Measurements from ENCODE around the gene PRKCA.

Gene PRKCA

DNA sequence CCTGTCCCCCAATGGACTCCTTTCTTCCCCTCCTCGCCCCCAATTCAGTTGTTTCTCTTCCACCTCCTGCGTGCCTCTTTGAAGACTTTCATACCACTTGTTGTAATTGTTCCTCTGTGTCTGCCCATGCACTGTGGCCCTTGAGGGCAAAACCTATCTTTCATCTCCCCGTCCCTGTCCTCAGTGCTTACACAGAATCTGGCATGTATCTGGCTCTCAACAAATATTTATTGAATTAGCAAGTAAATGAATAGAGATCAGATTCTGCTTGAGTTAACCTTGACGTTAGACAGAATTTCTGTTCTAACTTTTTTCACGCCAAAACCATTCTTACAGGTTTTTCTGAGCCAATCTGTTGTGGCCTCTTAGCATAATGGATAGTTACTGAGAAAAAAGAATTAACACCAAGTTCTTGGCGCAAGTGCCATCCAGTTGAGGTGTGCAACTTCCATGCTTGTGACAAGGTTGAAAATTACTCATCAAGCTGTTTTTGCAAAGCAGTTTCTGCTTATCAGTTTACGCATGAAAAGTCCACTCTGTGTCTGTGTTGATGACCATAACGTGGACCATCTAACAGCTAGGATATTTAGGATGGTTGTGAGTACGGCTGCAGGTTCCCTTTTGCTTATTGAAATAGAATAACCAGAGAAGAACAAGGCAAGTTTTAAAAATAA is 215.1 kb downstream of the PRKCA start:
- DNase-seq (ENCODE audit: low read depth in 2 of 2) = no peak

DNA sequence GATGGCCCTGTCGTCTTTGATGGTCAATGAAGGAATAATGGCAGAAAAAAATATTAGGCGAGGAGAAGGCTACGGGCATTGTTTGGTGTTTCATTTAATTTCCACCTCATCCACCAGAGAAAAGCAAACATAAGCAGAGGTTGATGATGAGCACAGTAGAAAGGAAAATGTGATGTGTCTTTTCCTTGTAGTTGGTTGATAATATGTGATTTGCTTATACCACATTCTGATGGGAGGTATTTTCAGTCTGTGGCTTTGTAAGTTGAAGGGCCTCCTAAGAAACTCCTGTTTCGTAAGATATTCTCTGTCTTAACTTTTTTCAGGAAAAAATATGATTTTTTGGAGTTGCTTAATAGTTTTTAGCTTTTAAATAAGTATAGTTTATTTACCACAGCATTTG is 215.7 kb downstream of the PRKCA start:
- no peak for DNase-seq (ENCODE audit: low read depth in 2 of 2)

DNA sequence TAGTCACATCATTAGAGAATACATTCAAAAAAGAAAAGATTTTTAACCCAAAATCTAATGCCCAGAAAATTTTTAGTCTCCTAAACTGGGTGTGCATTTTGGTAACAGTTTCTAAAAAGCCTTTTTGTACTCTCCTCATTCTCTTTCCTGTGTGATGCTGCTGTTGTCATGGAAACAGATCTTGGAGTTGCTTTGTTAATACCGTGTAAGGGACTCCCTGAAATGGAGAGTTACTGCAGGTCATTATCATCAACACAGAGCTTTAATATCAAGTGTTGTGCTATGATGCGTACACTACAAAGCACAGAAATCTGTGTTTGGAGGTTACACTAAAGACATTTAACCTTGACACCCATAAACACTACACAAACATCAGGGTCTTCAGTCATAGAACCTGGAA is 216.3 kb downstream of the PRKCA start:
- no peak for DNase-seq (ENCODE audit: low read depth in 2 of 2)

DNA sequence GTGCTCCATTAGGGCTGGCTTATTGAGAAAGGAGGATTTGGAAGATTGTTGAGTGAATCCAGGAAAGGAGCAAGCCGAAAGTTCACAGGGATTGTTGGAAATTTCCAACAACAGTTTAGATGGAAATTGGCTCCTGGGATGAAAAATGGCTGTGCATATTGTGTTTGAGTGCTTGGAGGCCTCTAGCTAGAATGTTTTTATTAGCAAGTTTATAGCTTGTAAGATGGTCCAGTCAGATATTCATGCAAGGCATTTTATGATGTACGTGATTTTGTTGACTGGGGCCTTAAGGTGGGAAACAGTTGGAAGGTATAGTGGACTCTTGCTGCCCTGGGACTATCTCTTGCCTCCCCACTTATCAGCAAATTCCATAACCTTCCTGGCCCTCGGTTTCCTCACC is 216.7 kb downstream of the PRKCA start:
- DNase-seq (ENCODE audit: low read depth in 2 of 2) = no peak

- DNase-seq (ENCODE audit: low read depth in 2 of 2) = no peak
Measured at GRCh38 chr17:66520999-66521398, 218.6 kb downstream of the PRKCA start.

GRCh38 chr17:66522591-66523272 is 220.3 kb downstream of the PRKCA start:
- no peak for DNase-seq (ENCODE audit: low read depth in 2 of 2)

- no peak for DNase-seq (ENCODE audit: low read depth in 2 of 2)
Measured at GRCh38 chr17:66523378-66524200, 221.2 kb downstream of the PRKCA start.

DNA sequence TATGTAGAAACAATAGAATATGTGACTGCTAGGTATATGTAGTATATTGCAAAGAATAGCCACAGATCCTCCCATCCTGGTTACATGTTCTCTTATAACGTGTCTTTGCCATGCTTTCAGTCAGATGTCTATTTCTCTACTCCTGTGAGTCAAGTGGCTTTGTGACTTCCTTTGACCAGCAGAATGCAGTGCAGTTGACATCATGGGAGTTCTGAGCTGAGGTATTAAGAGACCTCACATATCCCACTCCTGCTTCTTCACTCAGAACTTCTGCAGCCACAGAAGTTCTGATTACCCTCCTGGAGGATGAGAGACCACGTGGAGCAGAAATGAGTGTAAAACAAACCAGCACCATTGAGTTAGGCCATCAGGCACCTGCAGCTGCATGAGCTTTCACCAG is 222.5 kb downstream of the PRKCA start:
- DNase-seq (ENCODE audit: low read depth in 2 of 2) = no peak

DNA sequence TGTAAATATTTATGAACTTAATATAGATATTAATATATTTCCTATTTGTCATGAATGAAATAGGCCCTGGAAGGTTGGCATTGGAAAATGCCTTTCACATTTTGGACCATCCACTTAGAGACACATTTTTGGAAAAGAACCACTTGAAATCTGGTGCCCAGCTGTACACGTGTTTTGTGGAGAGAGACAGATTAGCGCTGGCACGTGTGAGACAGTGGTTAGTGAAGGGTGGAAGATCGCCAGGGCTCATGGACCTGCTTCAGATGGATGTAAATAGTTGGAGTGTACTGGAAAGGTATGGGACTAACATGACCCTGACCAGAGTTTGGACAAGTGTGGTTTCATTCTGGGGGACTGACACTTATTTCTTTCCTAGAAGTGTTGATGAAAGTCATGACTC is 222.9 kb downstream of the PRKCA start:
- no peak for DNase-seq (ENCODE audit: low read depth in 2 of 2)

- DNase-seq (ENCODE audit: low read depth in 2 of 2) = no peak
Measured at GRCh38 chr17:66526827-66527226, 224.4 kb downstream of the PRKCA start.

DNA sequence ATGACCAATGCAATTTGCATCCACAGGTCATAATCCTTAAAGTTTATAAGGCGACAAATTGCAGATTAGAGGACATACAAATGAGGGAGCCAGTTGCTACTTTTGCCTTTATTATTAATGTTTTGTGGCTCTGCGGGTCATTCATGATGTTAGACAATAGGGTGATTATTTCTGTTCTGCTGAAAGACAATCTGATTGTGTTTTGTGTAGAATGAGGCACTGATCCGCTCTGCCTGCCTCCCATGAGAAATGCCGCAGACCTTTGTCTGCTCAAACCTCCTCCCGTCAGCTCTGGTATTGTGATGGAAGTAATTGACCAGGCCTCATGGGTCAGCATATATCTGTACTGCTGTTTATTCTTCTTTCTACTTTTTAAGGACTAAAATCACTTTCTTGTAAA is 224.9 kb downstream of the PRKCA start:
- DNase-seq (ENCODE audit: low read depth in 2 of 2) = no peak

DNA sequence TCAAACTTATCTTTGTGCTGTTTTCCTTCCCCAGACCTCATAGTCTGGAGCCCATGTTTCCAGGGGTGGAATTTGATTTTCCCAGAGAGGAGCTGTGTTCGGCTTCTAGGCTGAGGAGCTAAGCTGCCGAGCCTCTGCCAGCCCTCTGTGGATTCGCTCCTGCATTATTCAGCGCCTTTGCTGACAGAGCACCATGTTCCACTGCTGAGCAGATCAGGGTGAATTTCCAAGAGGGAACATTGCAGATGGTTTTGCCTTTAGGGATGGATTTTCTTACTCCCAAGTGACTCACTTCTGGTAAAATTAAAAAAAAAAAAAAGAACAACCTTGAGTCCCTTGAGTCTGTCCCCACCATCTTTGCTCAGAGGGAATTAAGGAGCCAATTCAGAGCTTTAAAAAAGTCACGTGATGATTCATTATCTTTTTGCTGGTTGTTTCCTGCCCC is 229.5 kb downstream of the PRKCA start:
- DNase-seq (ENCODE audit: low read depth in 2 of 2) = no peak

- no peak for DNase-seq (ENCODE audit: low read depth in 2 of 2)
Measured at GRCh38 chr17:66533572-66533971, 231.2 kb downstream of the PRKCA start.

DNA sequence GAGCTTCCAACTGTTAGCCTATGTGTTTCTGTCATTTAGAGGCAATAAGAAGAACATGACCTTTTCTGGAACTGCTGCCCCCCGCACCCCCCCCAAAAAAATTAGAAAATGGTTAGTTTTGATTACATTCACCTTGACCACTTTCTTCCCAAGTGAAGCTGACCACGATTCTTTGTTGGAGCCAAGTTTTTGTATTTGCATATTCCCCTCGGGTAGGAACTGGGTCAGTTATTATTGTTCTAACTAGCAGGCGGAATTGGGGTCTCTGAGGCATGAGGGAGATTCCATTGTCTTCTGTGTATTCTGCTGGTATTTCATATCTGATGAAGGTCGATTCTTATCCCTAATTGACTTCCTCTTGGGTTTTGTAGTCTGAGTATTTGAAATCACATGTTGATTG is 231.6 kb downstream of the PRKCA start:
- no peak for DNase-seq (ENCODE audit: low read depth in 2 of 2)

GRCh38 chr17:66535611-66536010 is 233.2 kb downstream of the PRKCA start:
- no peak for DNase-seq (ENCODE audit: low read depth in 2 of 2)

DNA sequence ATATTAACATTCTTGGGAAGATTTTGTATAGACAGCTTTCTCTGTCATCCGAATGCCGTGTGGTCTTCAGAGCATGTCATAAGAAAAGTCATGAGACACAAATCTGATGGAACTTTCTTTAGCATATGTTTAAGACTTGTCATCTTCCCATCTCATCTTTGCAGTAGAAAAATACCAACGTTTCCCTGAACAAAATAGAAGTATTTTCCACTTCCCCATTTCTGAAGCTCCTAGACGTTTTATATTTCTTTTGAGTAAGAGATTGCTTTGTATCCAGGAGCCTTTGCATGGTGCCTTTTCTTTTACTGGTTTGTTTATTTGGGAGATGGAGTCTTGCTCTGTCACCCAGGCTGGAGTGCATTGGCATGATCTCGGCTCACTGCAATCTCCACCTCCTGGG is 235.1 kb downstream of the PRKCA start:
- no peak for DNase-seq (ENCODE audit: low read depth in 2 of 2)

GRCh38 chr17:66538776-66539175 is 236.4 kb downstream of the PRKCA start:
- no peak for DNase-seq (ENCODE audit: low read depth in 2 of 2)

GRCh38 chr17:66540131-66540781 is 237.8 kb downstream of the PRKCA start:
- no peak for DNase-seq (ENCODE audit: low read depth in 2 of 2)

DNA sequence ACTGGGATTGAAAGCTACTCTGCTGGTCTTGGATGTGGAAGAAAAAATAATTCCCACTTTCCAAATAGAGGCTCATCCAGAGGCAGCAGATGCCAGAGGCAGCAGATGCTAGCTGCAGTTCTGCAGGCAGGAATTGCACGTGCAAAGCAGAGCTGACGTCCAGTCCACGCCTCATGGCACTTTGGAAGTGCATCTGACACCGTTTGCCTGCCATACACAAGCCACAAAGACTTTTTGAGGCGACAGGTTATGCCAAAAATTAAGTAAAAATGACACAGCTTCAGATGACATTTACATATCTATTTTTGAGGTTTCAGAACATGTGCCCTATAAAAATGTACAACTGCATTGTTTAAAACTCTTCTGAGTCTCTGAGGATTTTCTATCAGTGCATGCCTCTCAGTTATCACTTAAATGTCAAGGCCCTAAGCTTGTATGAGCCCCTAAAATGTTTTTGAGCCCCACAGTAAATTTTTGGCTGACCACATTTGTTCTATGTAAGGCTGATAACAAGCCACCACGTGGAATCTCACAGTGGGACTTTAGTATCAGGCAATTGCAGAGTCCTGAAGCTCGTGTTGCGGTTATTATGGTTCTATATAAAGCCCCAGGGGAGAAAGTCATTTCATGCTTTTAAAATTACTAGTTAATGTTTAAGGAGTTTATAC is 239.2 kb downstream of the PRKCA start:
- no peak for DNase-seq (ENCODE audit: low read depth in 2 of 2)

- no peak for DNase-seq (ENCODE audit: low read depth in 2 of 2)
Measured at GRCh38 chr17:66542129-66542966, 239.9 kb downstream of the PRKCA start.

Measured in activated CD4-positive, alpha-beta T cell treated with anti-CD3 and anti-CD28 coated beads for 24 hours (primary cell).